ENCODE measurements around the gene LPIN1. TPM values are rescaled to one million over a fixed set of nuclear protein-coding genes. Genes with fewer than 3 reads are reported as not detected.

LPIN1 gene
- total and polyA plus RNA-seq, 4 donors: 10.1 to 27.4 (median 13.4) TPM

DNA sequence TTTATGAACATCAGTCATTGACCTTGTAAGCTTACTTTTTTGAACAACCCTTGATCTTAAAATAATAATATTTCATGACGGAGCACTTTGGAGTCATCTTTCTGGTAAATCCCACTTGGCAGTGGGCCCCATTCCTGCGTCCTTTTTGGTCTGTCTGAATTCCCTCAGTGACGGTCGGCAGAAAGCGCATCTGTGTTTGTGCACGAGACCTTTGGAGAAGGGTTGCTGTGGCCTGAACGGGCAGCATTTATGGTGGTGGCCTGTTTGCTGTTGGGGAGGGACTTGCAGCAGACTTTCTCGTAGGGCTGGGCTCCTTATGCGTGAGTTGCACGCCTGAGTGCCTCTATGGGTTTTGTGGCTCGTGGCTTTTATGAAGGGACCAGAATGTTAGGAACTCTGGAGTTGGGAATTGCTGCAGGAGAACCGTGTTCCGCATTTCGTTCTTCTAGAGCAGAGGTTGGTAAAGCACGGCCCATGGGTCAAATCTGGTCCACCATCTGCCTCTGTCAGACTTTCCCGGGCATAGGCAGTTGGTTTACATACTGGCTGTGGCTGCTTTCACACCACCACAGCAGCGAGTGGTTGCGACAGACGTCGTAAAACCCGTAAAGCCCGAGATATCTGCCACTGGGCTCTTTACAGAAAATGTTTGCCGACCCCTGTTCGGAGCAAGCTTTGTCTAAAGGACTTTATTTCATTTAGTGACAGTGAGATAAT lies 30.8 kb downstream of the LPIN1 start:
- Histone ChIP-seq H3K27ac (ENCODE audit: low read depth in 1 of 2, low read length in 2 of 2) (no peak overlapping the region), H3K9me3 (ENCODE audit: control insufficient read depth in 4 of 4, low read length in 3 of 4) (no peaks in the 10 kb centered on the region), H3K4me1 (ENCODE audit: control insufficient read depth in 4 of 4, insufficient read depth in 4 of 4, low read length in 3 of 4) (peaks cover 0 to 12% (median 6%) of the 10 kb centered on the region in 4 donors), H3K27me3 (ENCODE audit: control insufficient read depth in 4 of 4, insufficient read depth in 4 of 4, low read length in 3 of 4) (no peaks in the 10 kb centered on the region), H3K9ac (ENCODE audit: low read depth in 1 of 2, low read length in 2 of 2) (no peak overlapping the region), H3K4me3 (ENCODE audit: low read depth in 1 of 3, low read length in 3 of 3) (no peak overlapping the region), H3K36me3 (ENCODE audit: control insufficient read depth in 4 of 4, insufficient read depth in 3 of 4, low read depth in 1 of 4, low read length in 3 of 4) (peaks cover 9 to 41% (median 31%) of the 10 kb centered on the region in 4 donors)
- WGBS: 90% methylated on average over 24 of the region's 24 CpGs
- TF ChIP-seq EGR1 (IDR thresholded peaks at IDR 0.05; ENCODE audit: low read depth in 2 of 2) (no peak), NR2F2 (IDR thresholded peaks at IDR 0.05) (no peak), GABPA (IDR thresholded peaks at IDR 0.05 in 1 of 2, conservative IDR thresholded peaks at IDR 0.05 in 1 of 2) (no peak), HNF4G (IDR thresholded peaks at IDR 0.05) (no peak), HNF4A (conservative IDR thresholded peaks at IDR 0.05) (no peak), RXRA (IDR thresholded peaks at IDR 0.05) (no peak), SP1 (IDR thresholded peaks at IDR 0.05) (no peak), JUND (IDR thresholded peaks at IDR 0.05) (no peak), RAD21 (IDR thresholded peaks at IDR 0.05) (no peak), YY1 (IDR thresholded peaks at IDR 0.05) (no peak), FOXA1 (IDR thresholded peaks at IDR 0.05) (no peak), TAF1 (conservative IDR thresholded peaks at IDR 0.05) (no peak), FOXA2 (IDR thresholded peaks at IDR 0.05) (no peak)
- TF ChIP-seq, protein P1, sequence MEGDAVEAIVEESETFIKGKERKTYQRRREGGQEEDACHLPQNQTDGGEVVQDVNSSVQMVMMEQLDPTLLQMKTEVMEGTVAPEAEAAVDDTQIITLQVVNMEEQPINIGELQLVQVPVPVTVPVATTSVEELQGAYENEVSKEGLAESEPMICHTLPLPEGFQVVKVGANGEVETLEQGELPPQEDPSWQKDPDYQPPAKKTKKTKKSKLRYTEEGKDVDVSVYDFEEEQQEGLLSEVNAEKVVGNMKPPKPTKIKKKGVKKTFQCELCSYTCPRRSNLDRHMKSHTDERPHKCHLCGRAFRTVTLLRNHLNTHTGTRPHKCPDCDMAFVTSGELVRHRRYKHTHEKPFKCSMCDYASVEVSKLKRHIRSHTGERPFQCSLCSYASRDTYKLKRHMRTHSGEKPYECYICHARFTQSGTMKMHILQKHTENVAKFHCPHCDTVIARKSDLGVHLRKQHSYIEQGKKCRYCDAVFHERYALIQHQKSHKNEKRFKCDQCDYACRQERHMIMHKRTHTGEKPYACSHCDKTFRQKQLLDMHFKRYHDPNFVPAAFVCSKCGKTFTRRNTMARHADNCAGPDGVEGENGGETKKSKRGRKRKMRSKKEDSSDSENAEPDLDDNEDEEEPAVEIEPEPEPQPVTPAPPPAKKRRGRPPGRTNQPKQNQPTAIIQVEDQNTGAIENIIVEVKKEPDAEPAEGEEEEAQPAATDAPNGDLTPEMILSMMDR (IDR thresholded peaks at IDR 0.05; ENCODE audit: low read depth, low read length, missing input control): no peak
- TF ChIP-seq, protein P2, sequence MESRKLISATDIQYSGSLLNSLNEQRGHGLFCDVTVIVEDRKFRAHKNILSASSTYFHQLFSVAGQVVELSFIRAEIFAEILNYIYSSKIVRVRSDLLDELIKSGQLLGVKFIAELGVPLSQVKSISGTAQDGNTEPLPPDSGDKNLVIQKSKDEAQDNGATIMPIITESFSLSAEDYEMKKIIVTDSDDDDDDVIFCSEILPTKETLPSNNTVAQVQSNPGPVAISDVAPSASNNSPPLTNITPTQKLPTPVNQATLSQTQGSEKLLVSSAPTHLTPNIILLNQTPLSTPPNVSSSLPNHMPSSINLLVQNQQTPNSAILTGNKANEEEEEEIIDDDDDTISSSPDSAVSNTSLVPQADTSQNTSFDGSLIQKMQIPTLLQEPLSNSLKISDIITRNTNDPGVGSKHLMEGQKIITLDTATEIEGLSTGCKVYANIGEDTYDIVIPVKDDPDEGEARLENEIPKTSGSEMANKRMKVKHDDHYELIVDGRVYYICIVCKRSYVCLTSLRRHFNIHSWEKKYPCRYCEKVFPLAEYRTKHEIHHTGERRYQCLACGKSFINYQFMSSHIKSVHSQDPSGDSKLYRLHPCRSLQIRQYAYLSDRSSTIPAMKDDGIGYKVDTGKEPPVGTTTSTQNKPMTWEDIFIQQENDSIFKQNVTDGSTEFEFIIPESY (IDR thresholded peaks at IDR 0.05): no peak
- TF ChIP-seq, protein P3, sequence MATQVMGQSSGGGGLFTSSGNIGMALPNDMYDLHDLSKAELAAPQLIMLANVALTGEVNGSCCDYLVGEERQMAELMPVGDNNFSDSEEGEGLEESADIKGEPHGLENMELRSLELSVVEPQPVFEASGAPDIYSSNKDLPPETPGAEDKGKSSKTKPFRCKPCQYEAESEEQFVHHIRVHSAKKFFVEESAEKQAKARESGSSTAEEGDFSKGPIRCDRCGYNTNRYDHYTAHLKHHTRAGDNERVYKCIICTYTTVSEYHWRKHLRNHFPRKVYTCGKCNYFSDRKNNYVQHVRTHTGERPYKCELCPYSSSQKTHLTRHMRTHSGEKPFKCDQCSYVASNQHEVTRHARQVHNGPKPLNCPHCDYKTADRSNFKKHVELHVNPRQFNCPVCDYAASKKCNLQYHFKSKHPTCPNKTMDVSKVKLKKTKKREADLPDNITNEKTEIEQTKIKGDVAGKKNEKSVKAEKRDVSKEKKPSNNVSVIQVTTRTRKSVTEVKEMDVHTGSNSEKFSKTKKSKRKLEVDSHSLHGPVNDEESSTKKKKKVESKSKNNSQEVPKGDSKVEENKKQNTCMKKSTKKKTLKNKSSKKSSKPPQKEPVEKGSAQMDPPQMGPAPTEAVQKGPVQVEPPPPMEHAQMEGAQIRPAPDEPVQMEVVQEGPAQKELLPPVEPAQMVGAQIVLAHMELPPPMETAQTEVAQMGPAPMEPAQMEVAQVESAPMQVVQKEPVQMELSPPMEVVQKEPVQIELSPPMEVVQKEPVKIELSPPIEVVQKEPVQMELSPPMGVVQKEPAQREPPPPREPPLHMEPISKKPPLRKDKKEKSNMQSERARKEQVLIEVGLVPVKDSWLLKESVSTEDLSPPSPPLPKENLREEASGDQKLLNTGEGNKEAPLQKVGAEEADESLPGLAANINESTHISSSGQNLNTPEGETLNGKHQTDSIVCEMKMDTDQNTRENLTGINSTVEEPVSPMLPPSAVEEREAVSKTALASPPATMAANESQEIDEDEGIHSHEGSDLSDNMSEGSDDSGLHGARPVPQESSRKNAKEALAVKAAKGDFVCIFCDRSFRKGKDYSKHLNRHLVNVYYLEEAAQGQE (IDR thresholded peaks at IDR 0.05): no peak
- TF ChIP-seq, protein P4, sequence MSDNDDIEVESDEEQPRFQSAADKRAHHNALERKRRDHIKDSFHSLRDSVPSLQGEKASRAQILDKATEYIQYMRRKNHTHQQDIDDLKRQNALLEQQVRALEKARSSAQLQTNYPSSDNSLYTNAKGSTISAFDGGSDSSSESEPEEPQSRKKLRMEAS (IDR thresholded peaks at IDR 0.05): no peak
- TF ChIP-seq, protein P5, sequence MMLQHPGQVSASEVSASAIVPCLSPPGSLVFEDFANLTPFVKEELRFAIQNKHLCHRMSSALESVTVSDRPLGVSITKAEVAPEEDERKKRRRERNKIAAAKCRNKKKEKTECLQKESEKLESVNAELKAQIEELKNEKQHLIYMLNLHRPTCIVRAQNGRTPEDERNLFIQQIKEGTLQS (IDR thresholded peaks at IDR 0.05): no peak
- no peak for DNase-seq (ENCODE audit: low spot score)

Data from liver (tissue), 9 donors.